DOHH2 (cell line): Measurements from ENCODE around the gene DNAH2.

ENCODE experiments used
- EZH2phosphoT487 ChIP-seq: fragments of 200-600 bp; sonication (generic); IDR thresholded peaks from 2 replicates; pipeline ENCODE4 v1.6.1; 2017; ENCODE audit warnings: borderline replicate concordance, mild to moderate bottlenecking, antibody characterized with exemption, low read length, moderate library complexity, mixed read lengths
- TF ChIP-seq, protein P1 (sequence below): fragments of 200-600 bp; sonication (generic); IDR thresholded peaks from one replicate; pipeline ENCODE4 v1.5.1; 2014; ENCODE audit warnings: antibody characterized with exemption, mild to moderate bottlenecking, low read depth, low read length; ENCODE audit not compliant: poor library complexity, severe bottlenecking

- TF ChIP-seq, protein P1, sequence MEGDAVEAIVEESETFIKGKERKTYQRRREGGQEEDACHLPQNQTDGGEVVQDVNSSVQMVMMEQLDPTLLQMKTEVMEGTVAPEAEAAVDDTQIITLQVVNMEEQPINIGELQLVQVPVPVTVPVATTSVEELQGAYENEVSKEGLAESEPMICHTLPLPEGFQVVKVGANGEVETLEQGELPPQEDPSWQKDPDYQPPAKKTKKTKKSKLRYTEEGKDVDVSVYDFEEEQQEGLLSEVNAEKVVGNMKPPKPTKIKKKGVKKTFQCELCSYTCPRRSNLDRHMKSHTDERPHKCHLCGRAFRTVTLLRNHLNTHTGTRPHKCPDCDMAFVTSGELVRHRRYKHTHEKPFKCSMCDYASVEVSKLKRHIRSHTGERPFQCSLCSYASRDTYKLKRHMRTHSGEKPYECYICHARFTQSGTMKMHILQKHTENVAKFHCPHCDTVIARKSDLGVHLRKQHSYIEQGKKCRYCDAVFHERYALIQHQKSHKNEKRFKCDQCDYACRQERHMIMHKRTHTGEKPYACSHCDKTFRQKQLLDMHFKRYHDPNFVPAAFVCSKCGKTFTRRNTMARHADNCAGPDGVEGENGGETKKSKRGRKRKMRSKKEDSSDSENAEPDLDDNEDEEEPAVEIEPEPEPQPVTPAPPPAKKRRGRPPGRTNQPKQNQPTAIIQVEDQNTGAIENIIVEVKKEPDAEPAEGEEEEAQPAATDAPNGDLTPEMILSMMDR = no peak
- no peak for TF ChIP-seq EZH2phosphoT487
These were observed 56.5 kb downstream of the DNAH2 start for GRCh38 chr17:7774055-7774521.
